ENCODE data around the gene NTNG1.

NTNG1 gene

GRCh38 chr1:107525145-107525544, 384.3 kb downstream of the NTNG1 start:
- no peak for DNase-seq
- Histone ChIP-seq H3K4me3 (ENCODE audit: insufficient read depth, low read depth, low read length, poor library complexity, severe bottlenecking) (no peak overlapping the region), H3K4me1 (ENCODE audit: control insufficient read depth, insufficient read depth, low read length, poor library complexity, severe bottlenecking) (no peaks in the 10 kb centered on the region), H3K36me3 (ENCODE audit: control insufficient read depth, insufficient read depth, low read length) (no peaks in the 10 kb centered on the region), H3K27me3 (replicated peaks; ENCODE audit: control insufficient read depth, insufficient read depth, low read length, poor library complexity, severe bottlenecking) (no peaks in the 10 kb centered on the region), H3K27ac (ENCODE audit: insufficient read depth, low read length, poor library complexity, severe bottlenecking) (no peak overlapping the region), H3K9me3 (ENCODE audit: control insufficient read depth, low read length) (no peaks in the 10 kb centered on the region)

- no peaks in the 10 kb centered on the region for H3K4me1 ChIP-seq (ENCODE audit: control insufficient read depth, insufficient read depth, low read length, poor library complexity, severe bottlenecking)
- no peak for DNase-seq
- H3K9me3 ChIP-seq (ENCODE audit: control insufficient read depth, low read length): no peaks in the 10 kb centered on the region
- H3K27me3 ChIP-seq (replicated peaks; ENCODE audit: control insufficient read depth, insufficient read depth, low read length, poor library complexity, severe bottlenecking): no peaks in the 10 kb centered on the region
- no peak overlapping the region for H3K4me3 ChIP-seq (ENCODE audit: insufficient read depth, low read depth, low read length, poor library complexity, severe bottlenecking)
- H3K27ac ChIP-seq (ENCODE audit: insufficient read depth, low read length, poor library complexity, severe bottlenecking): no peak overlapping the region
- H3K36me3 ChIP-seq (ENCODE audit: control insufficient read depth, insufficient read depth, low read length): no peaks in the 10 kb centered on the region
Measured at GRCh38 chr1:107525961-107526360, 385.1 kb downstream of the NTNG1 start.

GRCh38 chr1:107526524-107527198, 385.8 kb downstream of the NTNG1 start:
- Histone ChIP-seq H3K9me3 (ENCODE audit: control insufficient read depth, low read length) (no peaks in the 10 kb centered on the region), H3K4me3 (ENCODE audit: insufficient read depth, low read depth, low read length, poor library complexity, severe bottlenecking) (no peak overlapping the region), H3K36me3 (ENCODE audit: control insufficient read depth, insufficient read depth, low read length) (no peaks in the 10 kb centered on the region), H3K27me3 (replicated peaks; ENCODE audit: control insufficient read depth, insufficient read depth, low read length, poor library complexity, severe bottlenecking) (no peaks in the 10 kb centered on the region), H3K4me1 (ENCODE audit: control insufficient read depth, insufficient read depth, low read length, poor library complexity, severe bottlenecking) (no peaks in the 10 kb centered on the region), H3K27ac (ENCODE audit: insufficient read depth, low read length, poor library complexity, severe bottlenecking) (no peak overlapping the region)
- no peak for DNase-seq

- no peak for DNase-seq
- Histone ChIP-seq H3K36me3 (ENCODE audit: control insufficient read depth, insufficient read depth, low read length) (no peaks in the 10 kb centered on the region), H3K27ac (ENCODE audit: insufficient read depth, low read length, poor library complexity, severe bottlenecking) (no peak overlapping the region), H3K9me3 (ENCODE audit: control insufficient read depth, low read length) (no peaks in the 10 kb centered on the region), H3K4me3 (ENCODE audit: insufficient read depth, low read depth, low read length, poor library complexity, severe bottlenecking) (no peak overlapping the region), H3K27me3 (replicated peaks; ENCODE audit: control insufficient read depth, insufficient read depth, low read length, poor library complexity, severe bottlenecking) (no peaks in the 10 kb centered on the region), H3K4me1 (ENCODE audit: control insufficient read depth, insufficient read depth, low read length, poor library complexity, severe bottlenecking) (no peaks in the 10 kb centered on the region)
Measured at GRCh38 chr1:107529511-107530149, 388.8 kb downstream of the NTNG1 start.

- DNase-seq: no peak
- Histone ChIP-seq H3K36me3 (ENCODE audit: control insufficient read depth, insufficient read depth, low read length) (no peaks in the 10 kb centered on the region), H3K9me3 (ENCODE audit: control insufficient read depth, low read length) (no peaks in the 10 kb centered on the region), H3K4me1 (ENCODE audit: control insufficient read depth, insufficient read depth, low read length, poor library complexity, severe bottlenecking) (no peaks in the 10 kb centered on the region), H3K27me3 (replicated peaks; ENCODE audit: control insufficient read depth, insufficient read depth, low read length, poor library complexity, severe bottlenecking) (no peaks in the 10 kb centered on the region), H3K4me3 (ENCODE audit: insufficient read depth, low read depth, low read length, poor library complexity, severe bottlenecking) (no peak overlapping the region), H3K27ac (ENCODE audit: insufficient read depth, low read length, poor library complexity, severe bottlenecking) (no peak overlapping the region)
Measured at GRCh38 chr1:107530543-107530942, 389.7 kb downstream of the NTNG1 start.

- H3K4me1 ChIP-seq (ENCODE audit: control insufficient read depth, insufficient read depth, low read length, poor library complexity, severe bottlenecking): no peaks in the 10 kb centered on the region
- H3K36me3 ChIP-seq (ENCODE audit: control insufficient read depth, insufficient read depth, low read length): no peaks in the 10 kb centered on the region
- no peaks in the 10 kb centered on the region for H3K9me3 ChIP-seq (ENCODE audit: control insufficient read depth, low read length)
- DNase-seq: no peak
- H3K27me3 ChIP-seq (replicated peaks; ENCODE audit: control insufficient read depth, insufficient read depth, low read length, poor library complexity, severe bottlenecking): no peaks in the 10 kb centered on the region
- H3K4me3 ChIP-seq (ENCODE audit: insufficient read depth, low read depth, low read length, poor library complexity, severe bottlenecking): no peak overlapping the region
- no peak overlapping the region for H3K27ac ChIP-seq (ENCODE audit: insufficient read depth, low read length, poor library complexity, severe bottlenecking)
Measured at GRCh38 chr1:107531065-107531908, 390.4 kb downstream of the NTNG1 start.

- Histone ChIP-seq H3K27me3 (replicated peaks; ENCODE audit: control insufficient read depth, insufficient read depth, low read length, poor library complexity, severe bottlenecking) (no peaks in the 10 kb centered on the region), H3K4me3 (ENCODE audit: insufficient read depth, low read depth, low read length, poor library complexity, severe bottlenecking) (no peak overlapping the region), H3K4me1 (ENCODE audit: control insufficient read depth, insufficient read depth, low read length, poor library complexity, severe bottlenecking) (no peaks in the 10 kb centered on the region), H3K9me3 (ENCODE audit: control insufficient read depth, low read length) (no peaks in the 10 kb centered on the region), H3K36me3 (ENCODE audit: control insufficient read depth, insufficient read depth, low read length) (no peaks in the 10 kb centered on the region), H3K27ac (ENCODE audit: insufficient read depth, low read length, poor library complexity, severe bottlenecking) (no peak overlapping the region)
- DNase-seq: no peak
Measured at GRCh38 chr1:107532318-107532717, 391.5 kb downstream of the NTNG1 start.

All from effector memory CD4-positive, alpha-beta T cell (primary cell).